ENCODE results near the gene VTI1A. TPM values are rescaled to one million over a fixed set of nuclear protein-coding genes. Genes with fewer than 3 reads are reported as not detected.

Gene VTI1A
- 19.5 and 25.8 TPM in 2 replicates for total RNA-seq

GRCh38 chr10:112446855-112447619, at the start of gene VTI1A, which contains the start of gene ZDHHC6:
Gene VTI1A (plus strand): TSS chr10:112447215. CDS start chr10:112447374, 159 bp downstream.
Gene ZDHHC6 (minus strand): TSS chr10:112446914. CDS start chr10:112445436, 1,478 bp downstream.

Other genes with a start within 250 kb of the VTI1A start
- gene TECTB, start 163.8 kb upstream of the VTI1A start, total RNA-seq = not detected in 2 replicates
- gene ACSL5, start 73.1 kb upstream of the VTI1A start, total RNA-seq = 0.42 TPM in 1 of 2 replicates, not detected in the other
- 11.8 and 13.8 TPM in 2 replicates for gene ZDHHC6, start 301 bp upstream of the VTI1A start, total RNA-seq

Measured in airway epithelial cell (primary cell).